Activated CD8-positive, alpha-beta memory T cell treated with anti-CD3 and anti-CD28 coated beads for 36 hours (primary cell): ENCODE results near the gene IFITM10. TPM values are rescaled to one million over a fixed set of nuclear protein-coding genes. Genes with fewer than 3 reads are reported as not detected.

Experiments used
- CTCF ChIA-PET: fragments of 350-600 bp; sonication (Branson Sonifier 250); formaldehyde crosslinking; loops from one replicate; lab custom pipeline; 2021; ENCODE audit warnings: antibody characterized with exemption; lab: Charles Lee
- POLR2A ChIA-PET: fragments of 350-600 bp; sonication (Branson Sonifier 250); formaldehyde crosslinking; loops from one replicate; lab custom pipeline; 2021; ENCODE audit warnings: antibody characterized with exemption; lab: Charles Lee
- total RNA-seq, 2 experiments: library from RNA; stranded (reverse); gene quantifications; one replicate each; pipeline ENCODE4 v1.2.3, GENCODE V29; 2021

IFITM10 gene
- total RNA-seq, 2 experiments from 2014 or later, result 0.61 to 1.2 TPM

DNA sequence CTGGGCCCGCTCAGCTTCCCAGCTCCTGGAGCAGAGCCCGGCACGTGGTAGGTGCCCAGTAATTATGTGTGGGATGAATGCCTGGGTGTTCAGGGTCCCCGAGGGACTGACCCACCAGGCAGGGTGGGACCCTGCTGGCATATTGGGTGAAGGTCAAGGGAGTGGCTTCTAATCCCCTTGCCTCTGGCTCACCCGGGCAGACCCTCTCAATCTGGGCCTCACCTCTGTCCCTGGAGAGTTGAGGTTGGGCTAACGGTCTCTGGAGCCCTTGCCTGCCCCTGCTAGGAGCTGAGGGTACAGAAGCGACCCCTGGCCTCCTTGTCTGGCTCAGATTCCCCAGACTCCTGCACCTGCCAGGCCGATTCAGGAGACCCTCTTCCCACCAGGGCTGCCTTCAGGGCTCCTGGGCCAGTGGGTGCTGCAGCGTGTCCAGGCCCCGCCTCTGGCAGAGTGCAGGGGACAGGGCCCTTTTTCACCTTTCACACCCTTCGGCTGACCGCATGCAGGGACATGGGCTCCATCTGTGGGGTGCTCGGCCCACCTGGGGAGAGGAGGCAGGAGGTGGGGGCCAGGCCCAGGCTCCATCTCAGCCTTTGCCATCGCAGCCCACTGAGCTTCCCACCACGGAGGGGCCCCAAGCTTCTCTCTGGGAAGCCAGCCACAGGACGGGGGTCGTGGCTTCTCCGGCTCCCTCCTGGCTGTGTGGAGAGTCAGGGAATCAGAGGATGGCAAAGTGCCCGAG lies 17.2 kb upstream of the IFITM10 start:
- ChIA-PET POLR2A (no interaction called here), CTCF (interaction anchor here (0.7 to 1.6 kb wide), 3 partner anchors 10 to 67 kb away, joined by 4 to 5 read pairs (median 4); no protein-coding TSS in a partner anchor)

- ChIA-PET POLR2A (no interaction called here), CTCF (interaction anchor here (0.8 to 1.6 kb wide), 3 partner anchors 9 to 73 kb away, joined by 4 to 5 read pairs (median 5); no protein-coding TSS in a partner anchor)
These were observed 16.5 kb upstream of the IFITM10 start for GRCh38 chr11:1766719-1767398.

DNA sequence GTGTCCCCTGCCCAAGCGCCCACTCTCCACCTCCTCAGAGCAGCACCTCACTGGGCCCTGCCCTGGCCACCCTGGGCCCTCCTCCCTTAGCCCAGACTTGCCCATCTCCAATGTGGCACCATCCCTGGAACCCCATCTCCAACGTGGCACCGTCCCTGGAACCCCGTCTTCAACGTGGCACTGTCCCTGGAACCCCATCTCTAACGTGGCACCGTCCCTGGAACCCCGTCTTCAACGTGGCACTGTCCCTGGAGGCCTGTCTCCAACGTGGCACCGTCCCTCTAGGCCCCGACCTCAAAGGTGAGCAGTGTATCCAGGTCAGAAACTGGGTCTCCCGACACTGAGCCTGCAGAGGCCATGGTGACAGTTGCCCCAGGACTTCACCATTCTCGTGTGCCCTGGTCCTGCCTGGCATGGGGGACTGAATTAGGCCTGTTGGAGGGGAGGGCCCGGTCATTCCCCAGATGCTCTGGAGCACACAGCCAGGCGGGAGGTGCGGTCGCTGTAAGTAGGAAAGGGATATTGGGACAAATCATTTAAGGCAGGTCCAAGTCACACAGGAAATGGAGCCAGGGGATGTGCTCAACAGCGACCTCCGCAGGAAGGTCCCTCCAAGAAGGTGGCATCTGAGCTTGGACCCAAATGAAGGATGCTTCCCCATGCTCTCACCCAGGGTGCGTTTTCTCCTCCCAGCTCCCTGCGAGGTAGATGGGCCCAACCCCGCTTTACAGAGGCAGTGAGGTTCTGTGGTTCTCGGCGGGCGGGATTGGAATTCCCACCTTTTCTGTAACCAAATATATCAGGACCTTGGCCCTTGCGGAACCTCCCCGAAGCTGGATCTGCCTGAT lies 15.7 kb upstream of the IFITM10 start:
- CTCF ChIA-PET, result interaction anchor here (0.8 to 1.6 kb wide), 4 partner anchors 11 to 72 kb away, joined by 3 to 5 read pairs (median 4); no protein-coding TSS in a partner anchor
- POLR2A ChIA-PET, result no interaction called here

- POLR2A ChIA-PET, result interaction anchor here (0.6 kb wide), 1 partner anchor 457 kb away, joined by 3 read pairs; no protein-coding TSS in a partner anchor
- CTCF ChIA-PET, result interaction anchor here (0.7 to 3.9 kb wide), 4 partner anchors 13 to 111 kb away, joined by 3 to 16 read pairs (median 3); no protein-coding TSS in a partner anchor
These were observed 13.6 kb upstream of the IFITM10 start, which contains the start of gene CTSD for GRCh38 chr11:1763796-1764661. Gene CTSD, minus strand, starts transcription at chr11:1763927. Its CDS starts 68 bp downstream, at chr11:1763859.

DNA sequence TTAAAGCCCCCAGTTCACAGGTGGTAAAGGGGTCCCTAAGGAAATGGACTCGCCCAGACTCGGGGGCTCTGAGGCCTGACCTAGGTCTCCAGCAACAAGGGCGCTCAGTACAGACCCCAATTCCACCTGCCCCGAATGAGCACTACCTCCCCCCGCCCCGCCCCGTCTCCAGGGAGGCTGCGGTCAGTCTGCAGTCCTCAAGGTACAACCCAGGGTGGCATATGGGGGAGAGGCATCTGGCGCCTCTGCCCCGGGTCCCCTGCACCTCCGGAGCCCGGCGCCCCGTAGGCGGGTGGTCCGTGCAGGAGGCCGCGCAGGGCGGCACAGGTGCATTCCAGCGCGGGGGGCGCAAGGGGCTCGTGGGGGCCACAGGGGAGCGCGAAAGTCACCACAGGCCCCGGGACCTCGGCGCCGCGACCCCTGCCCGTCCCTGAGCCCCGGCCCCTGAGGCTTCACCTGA lies 13.0 kb upstream of the IFITM10 start:
- CTCF ChIA-PET, result interaction anchor here (3.9 kb wide), 1 partner anchor 70 kb away, joined by 16 read pairs; no protein-coding TSS in a partner anchor
- POLR2A ChIA-PET, result no interaction called here

GRCh38 chr11:1762537-1763302 lies 12.3 kb upstream of the IFITM10 start:
- ChIA-PET POLR2A (no interaction called here), CTCF (interaction anchor here (0.8 to 3.9 kb wide), 3 partner anchors 69 to 274 kb away, joined by 3 to 16 read pairs (median 3); no protein-coding TSS in a partner anchor)

DNA sequence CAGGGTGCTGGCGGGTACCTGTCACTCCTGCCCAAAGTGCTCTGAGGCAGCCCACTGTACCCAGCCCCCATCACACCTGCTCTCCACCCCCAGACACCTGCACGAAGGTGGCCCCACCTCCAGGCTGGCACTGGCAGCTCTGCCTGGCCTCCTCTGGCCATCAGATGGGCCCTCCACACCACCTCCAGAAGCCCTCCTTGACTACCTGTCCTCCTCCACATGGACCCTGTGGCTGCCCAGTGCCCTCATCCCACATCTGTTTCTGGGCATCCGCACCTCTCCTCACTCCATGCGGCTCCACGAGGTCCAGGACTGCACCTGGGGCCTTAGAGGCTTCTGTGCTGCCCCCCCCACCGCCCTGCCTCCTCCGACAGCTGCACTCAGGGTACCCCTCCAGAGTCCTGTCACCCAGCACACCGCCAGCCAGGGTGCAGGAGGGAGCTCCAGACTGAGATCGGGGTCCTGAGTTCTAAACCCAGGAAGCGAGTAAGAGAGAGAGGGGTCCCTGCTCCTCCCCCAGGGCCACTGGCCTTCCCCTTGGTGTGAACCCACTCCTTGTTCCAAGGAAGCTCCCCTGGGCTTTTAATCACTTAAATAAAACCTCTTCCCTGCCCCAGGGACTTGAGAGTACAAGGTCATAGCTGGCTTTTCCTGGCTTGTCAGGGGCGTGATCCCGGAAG lies 11.6 kb upstream of the IFITM10 start:
- ChIA-PET POLR2A (no interaction called here), CTCF (interaction anchor here (0.8 to 3.9 kb wide), 3 partner anchors 68 to 275 kb away, joined by 3 to 16 read pairs (median 3); no protein-coding TSS in a partner anchor)

DNA sequence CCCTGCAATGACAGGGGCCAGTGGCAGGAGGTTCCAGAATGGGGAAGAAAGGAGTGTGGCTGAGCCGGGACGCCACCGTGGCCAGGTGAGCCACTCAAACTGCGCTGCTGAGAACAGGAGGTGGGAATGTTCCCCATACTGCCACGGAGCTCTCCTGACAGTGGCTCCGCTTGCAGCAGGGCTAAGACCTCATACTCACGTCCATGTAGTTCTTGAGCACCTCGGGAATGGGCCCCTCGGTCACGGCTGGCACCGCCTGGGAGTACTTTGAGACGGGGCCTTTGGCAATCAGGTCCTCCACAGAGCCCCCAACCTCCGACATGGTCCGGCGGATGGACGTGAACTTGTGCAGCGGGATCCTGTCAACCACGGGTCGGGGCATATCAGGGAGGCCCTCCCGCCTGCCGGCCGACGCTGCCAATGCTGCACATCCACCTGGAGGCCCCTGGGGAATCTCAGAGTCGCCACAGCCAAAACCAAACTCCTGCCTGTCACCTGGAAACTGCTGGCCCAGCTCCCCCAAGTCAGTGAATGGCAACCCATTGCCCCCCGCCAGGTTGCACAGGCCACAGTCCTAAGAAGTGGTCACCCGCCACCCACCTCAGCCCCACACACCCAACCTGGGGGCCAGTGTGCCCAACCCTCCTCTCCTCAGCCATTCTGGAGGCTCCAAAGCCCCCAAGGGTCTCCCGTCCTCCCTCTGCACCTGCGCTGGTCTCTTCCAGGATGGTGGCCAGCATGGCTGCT lies 10.9 kb upstream of the IFITM10 start:
- CTCF ChIA-PET, result no interaction called here
- POLR2A ChIA-PET, result no interaction called here

GRCh38 chr11:1760351-1761109 lies 10.1 kb upstream of the IFITM10 start:
- ChIA-PET CTCF (no interaction called here), POLR2A (no interaction called here)

GRCh38 chr11:1759851-1760220 lies 9.4 kb upstream of the IFITM10 start:
- ChIA-PET POLR2A (no interaction called here), CTCF (no interaction called here)

DNA sequence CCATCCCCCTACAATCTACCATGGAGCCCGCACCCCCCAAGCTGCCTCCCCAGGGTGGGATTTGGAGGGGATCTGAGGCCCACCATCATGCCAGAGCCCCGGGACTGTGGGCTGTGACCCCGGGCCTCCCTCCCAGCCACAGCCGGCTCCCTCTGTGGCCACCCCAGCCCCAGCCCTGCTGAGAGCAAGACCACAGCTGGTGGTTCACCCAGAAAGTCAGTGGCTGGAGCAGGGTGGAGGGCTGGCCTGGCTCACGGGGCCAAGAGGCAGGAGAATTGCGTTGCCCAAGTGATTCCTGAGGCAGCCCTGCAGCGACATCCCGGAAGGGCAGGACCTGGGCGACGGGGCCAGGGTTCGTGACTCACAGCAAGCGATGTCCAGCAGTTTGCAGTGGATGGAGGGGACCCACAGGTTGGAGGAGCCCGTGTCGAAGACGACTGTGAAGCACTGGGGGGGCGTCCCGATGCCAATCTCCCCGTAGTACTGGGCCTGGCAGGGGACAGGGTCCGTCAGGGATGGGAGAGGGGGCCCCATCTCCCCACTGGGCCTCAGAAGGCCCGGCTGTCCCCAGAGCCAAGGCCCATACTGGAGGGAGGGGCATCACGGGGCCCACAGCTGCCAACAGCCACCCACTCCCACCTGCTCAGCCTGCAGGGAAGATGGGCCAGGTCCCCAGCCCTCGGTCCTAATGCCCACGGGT lies 8.9 kb upstream of the IFITM10 start:
- ChIA-PET POLR2A (no interaction called here), CTCF (no interaction called here)

DNA sequence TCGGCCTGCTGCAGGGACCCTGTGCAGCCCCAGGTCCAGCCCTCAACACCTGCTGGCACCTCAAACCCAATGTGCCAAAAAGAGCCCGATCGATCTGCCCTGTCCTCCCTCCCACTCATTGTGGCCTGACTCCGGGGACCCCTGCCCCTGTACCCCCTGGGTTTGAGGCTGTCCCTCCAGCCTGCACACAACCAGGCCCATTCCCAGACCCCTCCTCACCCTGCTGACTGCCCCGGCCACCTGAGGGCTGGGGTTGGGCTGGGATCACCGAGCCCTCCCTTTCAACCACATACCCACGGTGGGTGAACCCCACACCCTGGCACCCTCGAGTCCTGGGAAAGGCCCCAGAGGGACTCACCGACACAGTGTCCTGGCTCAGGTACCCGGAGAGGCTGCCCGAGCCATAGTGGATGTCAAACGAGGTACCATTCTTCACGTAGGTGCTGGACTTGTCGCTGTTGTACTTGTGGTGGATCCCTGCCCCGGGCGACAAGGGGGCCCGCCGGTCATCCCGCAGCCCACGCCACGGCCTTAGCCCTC lies 8.3 kb upstream of the IFITM10 start:
- ChIA-PET POLR2A (interaction anchor here (1.5 kb wide), 1 partner anchor 14 kb away, joined by 4 read pairs; no protein-coding TSS in a partner anchor), CTCF (interaction anchor here (1.0 to 1.6 kb wide), 3 partner anchors 25 to 106 kb away, joined by 4 to 7 read pairs (median 6); no protein-coding TSS in a partner anchor)

- CTCF ChIA-PET, result interaction anchor here (1.0 to 1.6 kb wide), 4 partner anchors 9 to 105 kb away, joined by 4 to 7 read pairs (median 6); no protein-coding TSS in a partner anchor
- POLR2A ChIA-PET, result interaction anchor here (0.6 to 1.5 kb wide), 2 partner anchors 15 to 89 kb away, joined by 4 read pairs; no protein-coding TSS in a partner anchor
These were observed 7.6 kb upstream of the IFITM10 start for GRCh38 chr11:1757861-1758610.
